HG03045 (cell line): ENCODE results near the gene TEKT2.

ENCODE experiments used
- ATAC-seq: cut with Tn5 transposase; IDR thresholded peaks from one replicate; pipeline ENCODE4 v1.9.1; 2021; ENCODE audit warnings: mild to moderate bottlenecking, moderate library complexity; ENCODE audit not compliant: unreplicated experiment

Gene TEKT2

DNA sequence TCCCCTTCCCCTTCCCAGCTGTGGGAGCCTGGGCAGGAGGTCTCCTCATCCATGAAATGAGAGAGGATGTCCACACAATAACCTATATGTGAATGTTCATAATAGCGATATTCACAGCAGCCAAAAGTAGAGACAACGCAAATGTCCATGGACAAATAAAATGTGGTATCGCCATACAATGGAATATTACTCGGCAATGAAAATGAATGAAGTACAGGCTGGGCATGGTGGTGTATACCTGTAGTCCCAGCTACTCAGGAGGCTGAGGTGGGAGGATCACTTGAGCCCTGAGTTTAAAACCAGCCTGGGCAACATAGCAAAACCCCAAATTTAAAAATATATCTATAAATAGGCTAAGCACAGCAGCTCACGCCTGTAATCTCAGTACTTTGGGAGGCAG is 17.7 kb downstream of the TEKT2 start:
- ATAC-seq = no peak

DNA sequence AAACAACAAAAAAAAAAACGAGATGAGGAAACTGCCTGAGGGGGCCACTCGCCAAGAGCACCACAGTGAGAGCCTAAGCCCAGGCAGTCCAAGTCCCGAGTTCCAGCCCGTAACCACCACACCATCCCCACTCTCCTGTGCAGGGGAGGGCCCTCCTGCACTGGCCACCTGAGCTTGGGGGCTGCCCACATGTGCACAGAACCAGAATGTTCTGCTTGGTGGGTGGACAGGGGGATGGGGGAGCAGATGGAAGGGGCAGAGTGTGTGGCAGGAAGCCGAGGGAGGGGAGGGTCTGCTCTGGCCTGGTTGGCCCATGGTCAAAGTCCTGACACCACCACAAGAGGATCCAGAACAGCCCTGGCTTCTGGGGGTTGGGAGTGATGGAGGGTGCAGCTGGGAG is 22.4 kb downstream of the TEKT2 start:
- no peak for ATAC-seq

DNA sequence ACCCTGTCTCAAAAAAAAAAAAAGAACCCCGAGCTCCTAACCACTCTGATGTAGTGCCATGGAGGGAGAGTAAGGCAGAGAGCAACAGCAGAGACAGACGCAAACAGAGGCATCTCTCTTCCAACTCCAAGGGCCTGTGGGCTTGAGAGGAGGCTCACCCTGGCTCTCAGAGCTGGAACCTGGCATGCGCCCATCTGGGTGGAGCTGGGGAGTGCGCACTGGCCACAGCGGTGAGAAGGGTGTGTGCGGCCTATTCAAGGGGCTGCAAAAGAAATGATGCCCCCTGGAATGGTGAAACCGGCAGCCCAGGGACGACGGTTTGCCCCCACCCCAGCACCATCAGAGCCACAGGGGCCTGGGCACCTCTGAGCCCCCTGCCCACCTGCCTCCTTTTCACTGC is 23.5 kb downstream of the TEKT2 start:
- no peak for ATAC-seq

DNA sequence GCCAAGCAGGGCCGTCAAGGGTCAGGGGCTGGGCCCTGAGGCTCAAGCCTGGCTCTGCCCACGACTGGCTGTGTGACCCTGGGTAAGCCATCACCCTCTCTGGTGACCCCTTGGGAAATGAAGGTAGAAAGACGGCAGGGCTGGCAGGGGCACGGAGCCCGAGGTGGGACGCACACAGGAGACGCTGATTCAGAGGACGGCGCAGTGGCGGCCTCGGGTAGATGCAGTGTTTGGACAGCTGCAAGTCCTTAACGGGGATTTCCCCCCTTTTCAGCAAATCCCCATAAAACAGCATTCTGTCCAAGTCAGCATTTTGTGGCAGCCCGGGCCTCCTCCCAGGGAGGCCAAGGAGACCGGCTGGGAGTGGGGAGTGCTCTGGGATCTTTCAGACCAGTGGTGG is 24.4 kb downstream of the TEKT2 start:
- ATAC-seq = no peak

DNA sequence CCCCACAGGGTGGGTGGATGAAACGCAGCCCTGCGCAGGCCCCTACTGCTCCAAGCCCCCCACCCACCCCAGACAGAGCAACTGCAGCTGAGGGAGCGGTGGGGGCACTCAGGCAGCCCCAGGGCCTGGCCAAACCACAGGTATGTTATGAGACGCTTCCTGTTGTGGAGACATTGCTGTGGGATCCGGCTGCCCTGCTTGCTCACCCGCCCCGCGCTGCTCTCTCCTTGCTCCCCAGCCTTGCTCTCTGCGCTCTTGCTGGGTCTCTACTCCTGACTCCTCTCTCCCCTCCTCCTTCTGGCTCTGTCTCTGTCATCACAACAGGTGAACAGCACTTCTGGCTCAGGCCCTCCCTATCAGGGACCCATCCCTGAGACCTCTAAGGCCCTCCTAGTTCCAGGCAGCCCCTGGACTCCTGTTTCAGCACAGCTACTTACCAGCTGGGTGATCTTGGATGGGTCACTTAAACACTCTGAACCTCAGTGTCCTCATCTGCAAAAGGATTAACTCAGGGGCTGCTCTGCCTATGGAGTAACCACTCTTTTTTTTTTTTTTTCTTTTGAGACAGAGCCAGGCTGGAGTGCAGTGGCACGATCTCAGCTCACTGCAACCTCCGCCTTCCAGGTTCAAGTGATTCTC is 25.3 kb downstream of the TEKT2 start:
- ATAC-seq = no peak

DNA sequence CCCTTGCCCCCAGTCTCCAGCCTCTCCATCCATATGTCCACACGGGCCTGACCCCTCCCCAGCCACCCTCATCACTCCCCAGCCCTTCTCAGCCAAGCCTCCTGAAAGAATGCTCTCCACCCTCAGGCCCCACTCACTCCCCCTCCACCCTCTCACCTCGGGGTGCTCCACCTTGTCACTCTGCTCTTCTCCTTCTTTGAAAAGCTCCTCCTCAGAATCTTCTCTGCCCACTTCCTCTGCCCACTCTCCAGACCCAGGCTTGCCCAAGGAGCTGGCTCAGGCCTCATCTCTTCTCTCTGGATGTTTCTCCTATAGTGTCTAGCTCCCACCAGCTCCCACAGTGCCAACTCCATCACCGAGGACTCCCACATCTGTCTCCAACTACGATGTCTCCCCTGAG is 27.3 kb downstream of the TEKT2 start:
- ATAC-seq = no peak

DNA sequence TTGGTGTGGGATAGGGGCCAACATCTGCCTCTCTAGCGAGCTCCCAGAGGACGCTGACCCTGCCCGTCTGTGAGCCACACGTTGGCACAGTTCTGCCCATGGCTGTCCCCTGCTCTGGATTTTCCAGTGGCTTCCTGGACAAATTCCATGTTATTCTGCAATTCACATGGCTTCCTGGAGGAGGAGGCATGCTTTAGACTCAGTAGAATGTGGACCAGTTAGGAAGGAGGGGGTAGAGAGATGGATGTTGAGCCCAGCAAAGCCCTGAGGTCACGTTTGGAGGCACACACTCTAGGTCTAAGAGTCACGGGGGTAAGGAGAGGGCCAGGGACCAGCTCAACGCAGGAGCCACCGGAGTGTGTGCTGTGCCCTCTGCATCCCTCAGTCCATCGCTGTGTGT is 28.9 kb downstream of the TEKT2 start:
- ATAC-seq = no peak

DNA sequence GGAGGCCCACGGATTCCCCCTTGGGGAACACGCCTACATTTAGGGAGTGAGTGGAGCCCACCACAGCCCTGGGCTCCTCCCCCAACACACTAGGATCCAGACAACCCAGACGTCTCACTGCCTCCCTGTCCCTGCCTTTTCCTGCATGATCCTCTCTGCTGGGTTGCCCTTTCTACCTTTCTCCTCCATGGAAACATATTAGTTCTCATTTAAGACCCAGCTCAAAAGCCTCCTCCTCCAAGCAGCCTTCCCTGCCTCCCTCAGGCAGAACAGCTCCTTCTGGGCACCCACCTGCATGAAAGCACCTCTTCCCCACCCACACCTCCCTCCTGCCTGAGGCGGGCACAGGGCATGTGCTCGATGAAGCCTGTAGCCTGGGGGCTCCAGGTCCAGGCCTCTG is 30.5 kb downstream of the TEKT2 start:
- no peak for ATAC-seq

DNA sequence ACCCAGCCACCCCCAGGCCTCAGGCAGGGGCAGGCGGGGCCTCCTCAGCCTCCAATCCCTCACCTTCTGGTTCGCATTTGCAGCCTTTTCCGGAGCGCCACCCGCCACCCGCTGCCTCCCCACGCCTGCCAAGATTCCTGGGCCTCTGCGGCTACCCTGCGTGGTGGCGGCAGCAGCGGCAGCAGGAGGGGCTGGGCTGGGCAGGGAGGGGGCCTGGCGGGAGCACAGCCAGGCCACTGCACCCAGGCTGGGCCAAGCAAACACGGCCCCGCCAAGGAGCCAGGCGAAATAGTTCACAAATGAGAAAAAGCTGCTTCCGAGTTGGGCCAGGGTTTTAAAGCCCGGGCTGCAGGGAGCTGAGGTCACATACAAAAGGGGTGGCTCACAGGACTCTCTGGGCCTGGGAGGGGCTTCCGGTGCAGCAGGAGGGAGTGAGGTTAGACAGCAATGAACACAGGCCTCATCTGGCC is 31.3 kb downstream of the TEKT2 start:
- no peak for ATAC-seq

DNA sequence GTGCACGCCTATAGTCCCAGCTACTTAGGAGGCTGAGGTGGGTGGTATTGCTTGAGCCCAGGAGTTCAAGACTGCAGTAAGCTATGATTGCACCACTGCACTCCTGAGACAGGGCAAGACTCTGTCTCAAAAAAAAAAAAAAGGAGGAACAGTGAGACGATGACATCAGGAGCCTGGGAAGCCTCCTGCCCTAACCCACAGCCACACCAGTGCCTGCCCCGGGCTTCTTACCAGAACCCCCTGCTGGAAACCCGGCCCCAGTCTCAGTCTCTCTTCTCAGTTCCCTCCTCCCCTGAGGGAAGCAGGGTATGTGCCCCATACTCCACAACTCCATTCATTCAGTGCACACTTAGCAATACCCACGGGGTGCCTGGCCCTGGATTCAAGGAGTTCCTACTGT is 32.0 kb downstream of the TEKT2 start:
- ATAC-seq = no peak

DNA sequence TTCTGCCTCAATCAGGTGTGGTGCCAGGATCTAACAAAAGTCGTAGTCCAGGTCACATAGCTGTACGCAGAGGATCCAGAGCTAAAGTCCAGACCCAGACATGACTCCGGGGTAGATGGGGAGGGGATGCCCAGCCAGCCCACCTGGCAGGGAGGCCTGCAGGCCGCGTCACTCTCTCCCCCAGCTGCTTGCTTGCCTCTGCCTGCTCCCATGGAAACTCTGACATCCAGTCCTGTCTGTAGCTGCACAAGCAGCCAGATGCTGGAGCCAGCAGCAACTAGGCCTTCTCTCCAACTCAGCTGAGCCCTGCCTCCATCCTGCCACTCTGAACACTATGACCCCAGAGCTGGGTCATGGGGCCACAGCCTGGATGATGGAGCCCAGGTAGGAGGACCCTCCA is 33.0 kb downstream of the TEKT2 start:
- no peak for ATAC-seq

DNA sequence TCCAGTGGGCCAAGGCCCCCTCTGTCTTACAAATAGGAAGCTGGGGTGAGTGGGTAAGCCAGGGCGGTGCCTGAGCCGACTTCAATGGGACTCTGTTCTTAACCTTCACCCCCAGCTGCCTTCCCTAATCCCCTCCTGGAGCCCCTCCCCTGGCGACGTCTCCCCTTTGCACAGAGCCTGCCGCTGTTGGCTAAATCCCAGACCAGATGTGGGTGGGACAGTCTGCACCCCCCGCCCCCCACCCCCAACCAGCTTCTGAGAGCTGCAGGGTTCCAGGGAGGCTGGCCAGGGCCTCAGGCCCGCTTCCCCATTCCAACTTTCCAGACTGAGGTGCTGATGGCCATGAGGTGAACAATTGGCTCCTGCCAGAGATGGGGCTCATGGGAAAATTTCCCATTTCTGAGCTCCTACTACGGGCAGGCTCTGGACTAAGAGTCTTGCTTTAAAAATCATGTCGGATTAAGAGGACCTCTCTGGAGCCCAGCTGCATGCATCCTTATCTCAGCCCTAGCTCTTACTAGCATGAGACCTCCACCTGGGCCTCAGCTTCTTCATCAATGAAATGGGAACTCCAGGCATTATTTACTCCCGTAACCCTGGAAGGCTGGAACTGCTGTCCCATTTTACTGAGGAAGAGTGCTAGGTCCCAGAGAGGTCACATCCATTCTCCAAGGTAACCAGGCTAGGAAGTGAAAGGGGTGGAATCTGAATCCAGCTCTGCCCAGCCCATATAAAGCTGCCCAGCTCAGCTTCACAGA is 34.7 kb downstream of the TEKT2 start:
- no peak for ATAC-seq

DNA sequence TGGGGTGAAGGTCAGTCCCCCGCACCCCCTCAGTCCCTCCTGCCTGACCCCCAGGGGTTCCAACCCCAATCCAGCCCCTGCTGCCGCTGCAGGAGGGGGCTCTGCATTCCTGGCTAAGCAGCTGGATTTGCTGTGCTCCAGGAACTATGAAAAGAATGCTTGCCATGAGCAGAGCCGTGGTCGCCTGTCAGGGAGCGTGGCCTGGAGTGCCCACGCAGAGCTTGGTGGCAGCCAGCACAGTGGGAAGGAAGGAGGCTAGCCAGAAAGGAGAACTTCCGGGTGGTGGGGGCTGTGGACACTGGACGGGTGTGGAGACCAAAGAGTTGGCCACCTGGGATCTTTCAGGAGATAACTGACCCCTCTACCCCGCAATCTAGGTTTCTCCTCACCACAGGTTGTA is 35.6 kb downstream of the TEKT2 start:
- ATAC-seq = no peak

DNA sequence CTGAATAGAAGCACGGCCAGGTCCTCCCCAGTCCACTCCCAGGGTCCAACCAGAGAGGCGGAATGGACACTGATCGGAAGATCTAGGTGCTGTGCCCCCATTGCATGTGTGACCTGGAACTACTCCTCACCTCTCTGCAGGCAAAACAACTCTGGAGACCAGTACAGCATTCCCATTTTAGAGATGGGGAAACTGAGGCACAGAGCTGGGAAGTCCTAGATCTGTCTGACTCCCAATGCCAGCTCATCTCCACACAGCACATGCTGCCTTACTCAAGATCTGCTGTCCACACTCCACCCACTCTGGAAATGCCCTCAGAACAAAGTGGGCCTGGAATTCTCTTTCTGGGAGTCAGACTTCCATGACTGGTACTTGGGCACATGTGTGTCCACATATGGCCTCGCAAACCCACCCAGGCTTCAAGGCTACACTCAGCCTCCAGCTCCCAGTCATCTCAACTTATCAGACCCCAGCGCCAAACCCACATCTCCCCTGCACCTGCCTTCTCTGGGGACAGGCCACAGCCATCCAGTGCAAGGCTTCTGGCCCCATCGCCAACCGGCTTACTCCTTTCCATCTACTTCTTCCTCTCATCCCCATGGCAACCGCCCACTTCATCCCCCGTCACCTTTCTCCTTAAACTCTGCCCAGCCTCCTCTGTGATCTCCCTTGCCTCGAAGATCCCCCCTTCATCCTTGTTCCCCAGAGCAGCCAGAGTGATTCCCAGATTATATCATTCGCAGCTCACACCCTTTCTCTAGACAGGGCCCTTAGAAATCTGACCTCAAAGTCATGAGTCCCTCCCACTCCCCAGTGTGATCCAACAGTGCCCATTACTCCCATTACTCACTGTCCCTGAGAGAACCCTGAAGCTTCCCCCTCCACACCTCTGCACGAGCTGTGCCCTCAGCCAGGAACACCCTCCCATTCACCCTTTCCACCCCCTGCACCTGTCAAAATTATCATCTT is 38.5 kb downstream of the TEKT2 start:
- no peak for ATAC-seq

DNA sequence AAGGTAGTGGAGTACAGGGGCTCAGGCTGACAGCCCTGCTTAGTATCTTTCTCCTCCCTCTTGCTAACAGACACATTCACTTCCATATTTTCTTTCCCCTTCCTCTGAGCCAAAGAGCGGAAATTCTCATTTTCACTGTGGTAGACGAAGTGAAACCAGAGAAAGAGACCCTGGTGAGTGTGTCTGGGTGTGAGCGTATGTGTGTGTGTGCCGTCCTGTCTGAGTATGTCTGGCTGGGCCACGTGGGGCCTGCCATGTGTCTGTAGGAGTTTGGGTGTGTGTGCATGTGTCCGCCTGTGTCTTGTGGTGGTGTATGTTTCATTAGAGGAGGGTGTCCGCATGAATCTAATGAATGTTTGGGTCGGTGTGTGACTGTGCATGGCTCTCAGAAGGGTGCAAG is 39.5 kb downstream of the TEKT2 start:
- ATAC-seq = no peak

DNA sequence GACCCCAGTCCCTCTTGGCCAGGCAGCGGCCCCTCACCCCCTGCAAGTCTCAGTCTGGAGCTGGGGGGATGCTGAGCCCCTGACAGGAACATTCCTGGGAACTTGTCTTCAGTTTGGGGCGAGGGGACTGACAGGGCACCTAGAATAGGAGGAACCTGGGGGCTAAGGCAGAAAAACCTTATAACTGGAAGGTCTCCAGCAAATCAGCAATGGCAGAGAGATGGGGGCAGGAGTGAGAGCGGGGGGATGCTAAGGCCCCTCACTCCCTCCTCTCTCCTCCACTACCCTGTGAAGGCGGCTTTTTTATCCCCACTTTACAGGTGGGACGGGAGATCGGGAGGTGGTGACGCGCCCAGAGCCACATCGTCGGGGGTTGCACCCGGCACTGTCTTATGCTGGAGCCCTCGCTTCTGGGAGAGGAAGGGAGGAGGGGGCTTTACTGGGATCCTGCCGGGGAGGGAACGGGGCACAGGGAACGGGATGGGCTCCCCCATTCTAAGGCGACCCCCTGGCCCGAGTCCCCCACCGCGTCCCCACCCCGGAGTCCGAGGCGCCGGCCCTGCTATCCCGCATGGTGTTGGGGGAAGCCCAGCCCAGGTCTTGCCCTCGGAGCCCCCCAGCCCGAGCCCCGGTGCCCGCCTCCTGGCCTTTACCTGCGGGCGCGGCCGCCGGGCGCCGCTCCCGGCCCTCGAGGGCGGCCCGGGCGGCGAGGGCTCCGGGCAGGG is 40.7 kb downstream of the TEKT2 start:
- no peak for ATAC-seq

DNA sequence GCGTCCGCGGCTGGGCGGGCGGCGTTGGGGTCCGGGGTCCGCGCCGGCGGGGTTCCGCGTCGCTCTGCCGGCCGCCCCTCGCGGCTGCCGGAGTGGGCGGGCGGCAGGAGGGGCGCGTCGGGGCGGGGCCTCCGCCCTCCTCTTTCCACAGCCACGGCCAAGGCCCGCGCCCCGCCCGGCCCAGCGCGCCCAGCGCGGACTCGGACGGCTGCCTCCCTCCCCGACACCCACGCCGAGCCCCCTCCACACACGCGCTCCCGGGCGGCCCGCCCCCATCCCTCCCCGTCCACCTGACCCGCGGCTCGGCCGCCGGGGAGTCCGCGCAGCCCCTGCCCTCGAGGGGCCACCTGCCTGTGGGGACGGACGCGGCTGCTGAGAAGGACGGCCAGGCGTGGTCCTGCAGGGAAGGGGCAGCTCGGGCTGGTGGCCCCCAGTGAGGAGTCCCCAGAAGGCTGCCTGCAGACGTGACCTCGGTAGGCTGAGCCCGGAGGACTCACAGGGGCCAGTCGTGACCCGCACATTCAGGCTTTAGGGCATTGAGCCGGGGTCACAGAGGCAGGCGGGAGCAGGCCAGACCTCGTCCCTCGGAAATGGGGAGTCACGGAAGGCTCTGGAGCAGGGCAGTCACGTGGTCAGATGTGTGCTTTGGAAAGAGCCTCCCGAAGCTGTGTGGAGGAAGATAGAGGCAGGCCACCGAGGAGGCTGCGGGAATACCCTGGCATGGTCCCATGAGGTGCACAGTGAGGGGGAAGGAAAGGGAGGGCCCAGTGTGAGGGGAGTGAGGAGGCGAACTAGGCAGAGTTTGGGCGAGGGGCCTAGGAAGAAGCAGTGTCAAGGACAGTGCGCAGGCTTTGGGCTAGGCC is 41.5 kb downstream of the TEKT2 start, which contains the start of gene COL8A2:
Gene COL8A2 (minus strand): TSS at position 94 of the 863 bp plus-strand sequence. CDS start 24,980 bp downstream, outside the sequence.
- ATAC-seq = no peak

DNA sequence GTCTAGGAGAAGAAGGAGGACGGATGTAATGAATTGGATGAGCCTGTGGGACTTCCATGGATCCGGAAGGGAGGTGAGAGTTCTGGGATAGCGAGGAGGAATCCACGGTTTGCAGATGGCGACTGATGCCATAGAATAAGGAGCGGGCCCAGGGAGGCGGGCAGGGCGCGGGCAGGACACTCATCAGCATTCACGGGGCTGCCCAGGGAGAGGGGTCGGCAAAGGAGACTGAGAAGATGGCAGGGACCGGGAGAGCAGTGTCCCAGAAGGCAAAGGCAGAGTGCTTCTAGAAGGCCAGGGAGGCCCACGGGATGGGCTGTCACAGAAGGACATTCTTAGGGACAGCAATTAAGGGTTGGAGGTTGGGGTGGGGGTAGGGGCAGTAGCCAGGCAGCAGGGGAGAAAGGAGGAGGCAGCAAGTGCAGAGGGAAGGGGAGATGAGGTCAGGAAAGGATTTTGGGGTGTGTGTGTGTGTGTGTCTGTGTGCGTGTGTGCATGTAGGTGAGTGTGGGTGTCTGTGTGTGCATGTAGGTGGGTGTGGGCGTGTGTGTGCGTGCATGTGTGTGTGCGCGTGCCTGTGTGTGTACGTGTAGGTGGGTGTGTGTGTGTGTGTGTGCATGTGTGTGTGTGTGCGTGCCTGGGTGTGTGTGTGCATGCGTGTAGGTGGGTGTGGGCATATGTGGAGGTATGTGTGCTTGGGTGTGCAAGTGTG is 42.3 kb downstream of the TEKT2 start:
- ATAC-seq = no peak
